Osteocyte (in vitro differentiated cells): ENCODE measurements around the gene PDE4B. TPM values are rescaled to one million over a fixed set of nuclear protein-coding genes. Genes with fewer than 3 reads are reported as not detected.
A peak's percentile ranks its signal among the peaks of the same experiment; 100 is the strongest.

Source experiments
- DNase-seq: peaks from one replicate; pipeline ENCODE4 v3.0.0; 2021; ENCODE audit warnings: mixed read lengths; ENCODE audit not compliant: unreplicated experiment; ENCODE audit errors: extremely low spot score
- H3K27ac Mint-ChIP-seq: one replicate; pipeline ENCODE4 v1.8.0; 2021; ENCODE audit warnings: mild to moderate bottlenecking, mixed read lengths; ENCODE audit not compliant: unreplicated experiment
- H3K27me3 Mint-ChIP-seq: one replicate; pipeline ENCODE4 v1.8.0; 2021; ENCODE audit warnings: mixed read lengths; ENCODE audit not compliant: unreplicated experiment
- H3K36me3 Mint-ChIP-seq: one replicate; pipeline ENCODE4 v1.8.0; 2021; ENCODE audit warnings: mixed read lengths; ENCODE audit not compliant: unreplicated experiment
- H3K4me1 Mint-ChIP-seq: one replicate; pipeline ENCODE4 v1.8.0; 2021; ENCODE audit warnings: mixed read lengths; ENCODE audit not compliant: unreplicated experiment
- H3K4me3 Mint-ChIP-seq: one replicate; pipeline ENCODE4 v1.8.0; 2021; ENCODE audit warnings: mild to moderate bottlenecking, moderate library complexity, mixed read lengths; ENCODE audit not compliant: unreplicated experiment
- H3K9me3 Mint-ChIP-seq: one replicate; pipeline ENCODE4 v1.8.0; 2021; ENCODE audit warnings: mixed read lengths; ENCODE audit not compliant: unreplicated experiment
- CTCF ChIP-seq: fragments of 200-600 bp; sonication (generic); IDR thresholded peaks from 2 replicates; pipeline ENCODE4 v1.5.0; 2021; ENCODE audit warnings: antibody characterized with exemption, mild to moderate bottlenecking, moderate library complexity
- total RNA-seq: library from RNA; stranded (reverse); gene quantifications from 2 replicates; pipeline ENCODE4 v1.2.1, GENCODE V29; 2021

PDE4B gene
- total RNA-seq, 1 donor from 2014 or later, result 53.1 TPM

DNA sequence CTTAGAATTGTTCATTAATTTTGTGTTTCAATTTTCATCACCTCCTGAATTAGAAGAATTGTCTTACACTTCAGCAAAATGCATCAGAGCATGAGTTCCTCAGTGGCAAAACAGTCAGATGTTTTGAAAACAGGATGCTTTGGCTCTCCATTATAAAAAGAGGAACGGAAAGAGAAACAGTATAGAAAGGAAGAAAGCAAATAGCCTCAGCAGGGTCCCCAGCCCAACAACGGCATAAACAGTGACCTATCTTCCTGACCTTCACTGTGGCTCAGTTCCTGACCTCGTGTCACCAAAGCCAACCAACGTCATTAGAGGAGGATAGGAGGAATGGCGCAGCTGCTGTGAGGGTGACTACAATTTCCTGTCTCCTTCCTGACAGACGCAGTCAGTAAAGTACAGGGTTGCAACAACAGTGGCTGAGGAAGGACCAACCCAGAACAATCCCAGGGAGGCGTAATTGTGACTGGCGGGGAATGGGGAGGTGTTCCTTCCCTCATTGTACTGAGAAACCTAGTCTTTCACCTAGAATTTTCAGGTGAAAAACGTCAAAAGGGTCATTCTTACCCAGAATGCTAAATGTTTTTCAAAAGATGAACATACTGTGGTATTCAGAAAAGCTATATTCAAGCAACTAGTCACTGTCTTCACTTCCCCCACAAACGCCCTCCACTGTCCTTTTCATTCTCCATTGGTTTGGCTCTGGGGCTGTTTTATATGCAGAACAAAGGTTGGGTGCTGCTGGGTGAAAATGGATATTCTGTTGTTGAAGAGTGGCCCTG is 543.4 kb downstream of the PDE4B start:
- peaks cover 73% of the 10 kb centered on the region for H3K4me1 Mint-ChIP-seq
- no peaks in the 10 kb centered on the region for H3K9me3 Mint-ChIP-seq
- H3K4me3 Mint-ChIP-seq, result peak overlapping the region; percentile 90
- TF ChIP-seq CTCF, result no peak
- H3K27me3 Mint-ChIP-seq, result no peaks in the 10 kb centered on the region
- H3K27ac Mint-ChIP-seq, result peak overlapping the region; percentile 88
- H3K36me3 Mint-ChIP-seq, result peaks cover 31% of the 10 kb centered on the region
- DNase-seq, result no peak

- peaks cover 31% of the 10 kb centered on the region for H3K36me3 Mint-ChIP-seq
- H3K4me1 Mint-ChIP-seq, result peaks cover 75% of the 10 kb centered on the region
- no peak for DNase-seq
- TF ChIP-seq CTCF, result no peak
- no peaks in the 10 kb centered on the region for H3K27me3 Mint-ChIP-seq
- peak overlapping the region; percentile 88 for H3K27ac Mint-ChIP-seq
- H3K4me3 Mint-ChIP-seq, result peak overlapping the region; percentile 90
- H3K9me3 Mint-ChIP-seq, result no peaks in the 10 kb centered on the region
Measured at GRCh38 chr1:66336641-66336990, 543.9 kb downstream of the PDE4B start.

- H3K36me3 Mint-ChIP-seq, result peaks cover 31% of the 10 kb centered on the region
- H3K27ac Mint-ChIP-seq, result no peak overlapping the region
- H3K4me3 Mint-ChIP-seq, result peak overlapping the region; percentile 6
- DNase-seq, result no peak
- H3K27me3 Mint-ChIP-seq, result no peaks in the 10 kb centered on the region
- no peaks in the 10 kb centered on the region for H3K9me3 Mint-ChIP-seq
- TF ChIP-seq CTCF, result no peak
- H3K4me1 Mint-ChIP-seq, result peaks cover 71% of the 10 kb centered on the region
Measured at GRCh38 chr1:66337249-66337648, 544.6 kb downstream of the PDE4B start.

DNA sequence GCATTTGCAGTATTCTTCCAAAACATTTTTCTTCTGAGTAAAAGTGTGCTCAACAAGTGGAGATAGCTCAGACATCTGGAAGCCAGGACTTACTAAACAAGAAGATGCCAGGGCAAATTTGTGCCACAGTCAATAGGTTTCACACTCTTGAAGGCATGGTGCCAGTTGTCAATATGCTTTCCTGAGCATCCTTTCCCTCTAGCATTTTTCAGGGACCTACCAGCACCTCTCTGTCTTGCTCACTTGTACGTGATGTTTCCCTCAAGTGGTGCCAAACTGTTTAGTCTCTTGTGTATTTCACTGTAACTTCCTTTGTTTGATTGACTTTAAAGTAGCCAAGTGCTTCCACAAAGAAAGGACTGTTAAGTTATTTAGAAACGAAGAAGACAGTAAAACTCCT is 547.2 kb downstream of the PDE4B start:
- no peaks in the 10 kb centered on the region for H3K27me3 Mint-ChIP-seq
- peak overlapping the region; percentile 54 for H3K27ac Mint-ChIP-seq
- peaks cover 80% of the 10 kb centered on the region for H3K4me1 Mint-ChIP-seq
- peak overlapping the region; percentile 38 for H3K4me3 Mint-ChIP-seq
- no peaks in the 10 kb centered on the region for H3K9me3 Mint-ChIP-seq
- H3K36me3 Mint-ChIP-seq, result peaks cover 21% of the 10 kb centered on the region
- DNase-seq, result no peak
- TF ChIP-seq CTCF, result no peak

- peaks cover 74% of the 10 kb centered on the region for H3K4me1 Mint-ChIP-seq
- H3K36me3 Mint-ChIP-seq, result peaks cover 14% of the 10 kb centered on the region
- H3K4me3 Mint-ChIP-seq, result peak overlapping the region; percentile 30
- H3K9me3 Mint-ChIP-seq, result no peaks in the 10 kb centered on the region
- H3K27ac Mint-ChIP-seq, result peak overlapping the region; percentile 83
- no peak for TF ChIP-seq CTCF
- DNase-seq, result no peak
- no peaks in the 10 kb centered on the region for H3K27me3 Mint-ChIP-seq
Measured at GRCh38 chr1:66341446-66342089, 548.9 kb downstream of the PDE4B start.
